HG02938 (cell line): ENCODE results near the gene HAGHL.
"Not testable (repeated sequence)": the region's sequence is repeated elsewhere in the genome, so short reads cannot be mapped to it uniquely, and the experiment has no call there.

Source experiments
- ATAC-seq: cut with Tn5 transposase; IDR thresholded peaks from one replicate; pipeline ENCODE4 v1.9.1; 2021; ENCODE audit warnings: mild to moderate bottlenecking, moderate library complexity; ENCODE audit not compliant: unreplicated experiment

Gene HAGHL

DNA sequence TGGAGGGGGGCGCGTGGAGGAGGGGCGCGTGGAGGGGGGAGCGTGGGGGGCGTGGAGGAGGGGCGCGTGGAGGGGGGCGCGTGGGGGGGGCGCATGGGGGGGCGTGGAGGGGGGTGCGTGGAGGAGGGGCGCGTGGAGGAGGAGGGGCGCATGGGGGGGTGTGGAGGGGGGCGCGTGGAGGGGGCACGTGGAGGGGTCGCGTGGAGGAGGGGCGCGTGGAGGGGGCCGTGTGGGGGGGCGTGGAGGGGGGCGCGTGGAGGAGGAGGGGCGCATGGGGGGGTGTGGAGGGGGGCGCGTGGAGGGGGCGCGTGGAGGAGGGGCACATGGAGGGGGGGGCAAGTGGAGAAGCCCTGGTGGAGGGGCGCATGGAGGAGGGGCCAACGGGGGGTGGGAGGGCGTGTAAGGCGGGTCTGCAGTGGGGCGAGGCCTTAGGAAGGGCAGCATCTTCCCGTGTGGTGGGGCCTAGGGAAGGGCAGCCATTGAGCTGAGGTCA is 40.9 kb downstream of the HAGHL start:
- no peak for ATAC-seq

DNA sequence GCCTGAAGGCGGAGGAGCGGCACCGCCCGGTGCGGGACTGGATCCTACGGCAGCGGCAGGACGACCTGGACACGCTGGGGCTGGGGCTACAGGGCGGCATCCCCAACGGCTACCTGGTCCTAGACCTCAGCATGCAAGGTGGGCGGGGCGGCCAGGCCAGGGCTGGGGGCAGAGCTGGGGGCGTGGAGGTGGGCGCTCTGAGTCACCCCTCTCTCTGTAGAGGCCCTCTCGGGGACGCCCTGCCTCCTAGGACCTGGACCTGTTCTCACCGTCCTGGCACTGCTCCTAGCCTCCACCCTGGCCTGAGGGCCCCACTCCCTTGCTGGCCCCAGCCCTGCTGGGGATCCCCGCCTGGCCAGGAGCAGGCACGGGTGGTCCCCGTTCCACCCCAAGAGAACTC is 41.5 kb downstream of the HAGHL start:
- no peak for ATAC-seq

- ATAC-seq, result no peak
Measured at GRCh38 chr16:769184-769784, 42.4 kb downstream of the HAGHL start.

DNA sequence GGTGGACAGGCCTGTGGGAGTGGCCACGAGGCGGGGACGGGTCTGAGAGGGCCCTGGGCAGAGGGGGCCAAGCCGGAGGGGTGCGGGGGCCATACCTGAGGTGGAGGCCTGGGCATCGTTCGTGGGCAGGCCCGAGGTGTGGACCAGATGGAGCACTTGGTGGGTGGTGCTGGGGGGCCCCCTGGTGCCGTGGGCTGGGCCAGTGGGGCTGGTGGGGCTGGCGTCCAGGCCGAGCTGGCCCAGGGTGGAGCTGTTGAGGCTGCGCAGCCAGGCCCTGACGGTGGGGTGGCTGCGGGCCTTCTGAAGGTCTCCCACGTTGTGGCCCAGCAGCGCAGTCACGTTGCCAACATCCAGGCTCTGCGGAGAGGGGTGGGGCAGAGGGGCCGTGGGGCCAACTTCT is 43.0 kb downstream of the HAGHL start:
- ATAC-seq, result no peak

DNA sequence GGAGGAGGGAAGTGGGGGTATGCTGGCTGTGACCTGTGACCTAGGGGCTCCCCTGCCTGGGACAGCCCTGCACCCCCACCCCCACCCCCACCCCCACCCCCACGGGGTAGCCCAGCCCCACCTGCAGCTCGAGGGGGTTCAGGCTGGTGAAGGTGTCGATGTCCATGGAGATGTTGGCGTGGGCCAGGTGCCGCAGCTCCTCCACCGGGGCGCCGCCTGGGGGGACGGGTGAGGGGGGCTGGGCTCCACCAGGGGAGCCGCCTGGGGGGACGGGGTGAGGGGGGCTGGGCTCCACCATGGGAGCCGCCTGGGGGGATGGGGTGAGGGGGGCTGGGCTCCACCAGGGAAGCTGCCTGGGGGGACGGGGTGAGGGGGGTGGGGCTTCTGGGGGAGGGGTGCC is 43.5 kb downstream of the HAGHL start:
- no peak for ATAC-seq

- ATAC-seq, result no peak
Measured at GRCh38 chr16:772959-773358, 46.1 kb downstream of the HAGHL start.

- no peak for ATAC-seq
Measured at GRCh38 chr16:774086-775001, 47.4 kb downstream of the HAGHL start.

GRCh38 chr16:775236-775796 is 48.4 kb downstream of the HAGHL start:
- ATAC-seq, result no peak

- ATAC-seq, result not testable (repeated sequence)
Measured at GRCh38 chr16:776298-776697, 49.4 kb downstream of the HAGHL start.

GRCh38 chr16:776824-777223 is 49.9 kb downstream of the HAGHL start:
- ATAC-seq, result no peak

GRCh38 chr16:777826-778225 is 50.9 kb downstream of the HAGHL start:
- ATAC-seq, result no peak

GRCh38 chr16:778447-778846 is 51.5 kb downstream of the HAGHL start:
- no peak for ATAC-seq

DNA sequence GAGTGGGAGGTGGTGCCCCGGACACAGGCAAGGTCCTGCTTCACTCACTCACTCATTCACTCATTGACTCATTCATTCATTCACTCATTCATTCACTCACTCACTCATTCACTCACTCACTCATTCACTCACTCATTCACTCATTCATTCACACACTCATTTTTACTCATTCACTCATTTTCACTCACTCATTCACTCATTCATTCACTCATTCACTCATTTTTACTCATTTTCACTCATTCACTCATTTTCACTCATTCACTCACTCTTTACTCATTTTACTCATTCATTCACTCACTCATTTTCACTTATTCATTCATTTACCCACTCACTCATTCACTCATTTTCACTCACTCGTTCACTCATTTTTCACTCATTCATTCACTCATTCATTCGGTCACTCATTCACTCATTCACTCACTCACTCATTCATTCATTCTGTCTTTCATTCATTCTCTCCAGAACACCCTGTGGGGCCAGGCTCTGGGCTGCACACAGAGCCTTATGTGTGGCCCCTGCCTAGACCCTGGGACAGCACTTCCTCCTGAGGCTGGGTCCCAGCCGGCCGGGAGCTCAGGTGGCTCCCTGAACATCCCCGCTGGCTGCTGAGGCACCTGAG is 52.1 kb downstream of the HAGHL start:
- ATAC-seq, result no peak
